HCT116 (cell line): ENCODE data around the gene ZBTB7C. TPM values are rescaled to one million over a fixed set of nuclear protein-coding genes. Genes with fewer than 3 reads are reported as not detected.

Experiments
- ATAC-seq: fragments of 200-7000 bp; cut with Tn5 transposase; 2 replicates; pipeline ENCODE4 v1.9.1; 2020; ENCODE audit warnings: mild to moderate bottlenecking, moderate library complexity
- BruUV-seq: library from RNA; stranded (reverse); fragments of 400-500 nt; replicated peaks from 2 replicates; lab custom pipeline; 2021; lab: Mats Ljungman, UMichigan
- CTCF ChIA-PET: fragments of 300-600 bp; sonication (Branson Sonifier 250); formaldehyde crosslinking; loops from one replicate; lab custom pipeline; 2021; ENCODE audit warnings: antibody characterized with exemption; lab: Charles Lee
- POLR2A ChIA-PET: fragments of 300-600, 350-600 bp; sonication (Branson Sonifier 250); formaldehyde crosslinking; loops from one replicate; lab custom pipeline; 2021; ENCODE audit warnings: antibody characterized with exemption; lab: Charles Lee
- RAD21 ChIA-PET, 2 experiments: fragments of 300-600 bp; sonication (Branson Sonifier 250); formaldehyde crosslinking; loops; one replicate each; lab custom pipeline; 2023; ENCODE audit warnings: low total read pairs in 2 of 2; ENCODE audit not compliant: uncharacterized antibody in 2 of 2, unreplicated experiment in 2 of 2, low non-redundant PET in 1 of 2; lab: Charles Lee
- DNase-seq: peaks from one replicate; pipeline ENCODE4 v3.0.0-alpha.2; 2010; ENCODE audit warnings: low read depth, low spot score
- H2AFZ ChIP-seq: fragments of 200-600 bp; shearing (Covaris generic), sonication (generic); 2 replicates; pipeline ENCODE4 v1.6.1; 2017; ENCODE audit warnings: low read depth, mixed run types, mixed read lengths, antibody characterized with exemption, low read length; ENCODE audit not compliant: poor library complexity, severe bottlenecking
- H3K27ac ChIP-seq: 2 replicates; pipeline ENCODE4 v1.5.1; 2012; ENCODE audit warnings: low read depth, low read length
- H3K27me3 ChIP-seq: fragments of 200-600 bp; sonication (generic); 2 replicates; pipeline ENCODE4 v1.6.1; 2016; ENCODE audit warnings: mixed run types, low read length, mixed read lengths; ENCODE audit not compliant: insufficient read depth
- H3K36me3 ChIP-seq, 2 experiments: fragments of 200-500 bp in 1 of 2; fragments of 200-600 bp in 1 of 2; sonication (Bioruptor generic) in 1 of 2; sonication (generic) in 1 of 2; 2 replicates each; pipeline versions ENCODE4 v1.5.1 to v1.6.1; 2014 to 2016; ENCODE audit warnings: low read length in 2 of 2, inconsistent platforms in 1 of 2, mixed read lengths in 1 of 2, mixed run types in 1 of 2; ENCODE audit not compliant: insufficient read depth in 2 of 2, control insufficient read depth in 1 of 2
- H3K4me1 ChIP-seq, 2 experiments: fragments of 200-600 bp in 1 of 2; sonication (generic) in 1 of 2; 2 replicates each; pipeline versions ENCODE4 v1.5.1 to v1.6.1; 2012 to 2017; ENCODE audit warnings: low read length in 2 of 2, inconsistent platforms in 1 of 2, mild to moderate bottlenecking in 1 of 2, mixed read lengths in 1 of 2, mixed run types in 1 of 2, moderate library complexity in 1 of 2; ENCODE audit not compliant: insufficient read depth in 2 of 2, control insufficient read depth in 1 of 2
- H3K4me2 ChIP-seq: fragments of 200-600 bp; sonication (generic); 2 replicates; pipeline ENCODE4 v1.6.1; 2017; ENCODE audit warnings: mixed run types, low read length, mixed read lengths
- H3K4me3 ChIP-seq, 2 experiments: fragments of 200-600 bp in 1 of 2; sonication (generic) in 1 of 2; replicated peaks in 1 of 2; 2 replicates each; pipeline ENCODE4 v1.5.1; 2011 to 2016; ENCODE audit warnings: low read length in 2 of 2, control low read depth in 1 of 2, low read depth in 1 of 2, mild to moderate bottlenecking in 1 of 2, mixed read lengths in 1 of 2, mixed run types in 1 of 2
- H3K79me2 ChIP-seq: fragments of 200-600 bp; sonication (generic); 2 replicates; pipeline ENCODE4 v1.6.1; 2017; ENCODE audit warnings: mild to moderate bottlenecking, mixed run types, low read length, moderate library complexity, mixed read lengths; ENCODE audit not compliant: insufficient read depth
- H3K9ac ChIP-seq: fragments of 200-600 bp; sonication (generic); 2 replicates; pipeline ENCODE4 v1.6.1; 2016; ENCODE audit warnings: low read length, mixed read lengths
- H3K9me2 ChIP-seq: fragments of 200-600 bp; sonication (generic), shearing (Covaris generic); 2 replicates; pipeline ENCODE4 v1.6.1; 2017; ENCODE audit warnings: mixed run types, mild to moderate bottlenecking, moderate library complexity; ENCODE audit not compliant: insufficient read depth
- H3K9me3 ChIP-seq, 2 experiments: fragments of 200-500 bp in 1 of 2; fragments of 200-600 bp in 1 of 2; sonication (Bioruptor generic) in 1 of 2; sonication (generic) in 1 of 2; 2 replicates each; pipeline ENCODE4 v1.6.1; 2014 to 2017; ENCODE audit warnings: low read length in 2 of 2, mixed read lengths in 2 of 2, inconsistent platforms in 1 of 2, low read depth in 1 of 2, mild to moderate bottlenecking in 1 of 2, mixed run types in 1 of 2, moderate library complexity in 1 of 2; ENCODE audit not compliant: control insufficient read depth in 1 of 2, insufficient read depth in 1 of 2
- H4K20me1 ChIP-seq: fragments of 200-600 bp; sonication (generic), shearing (Covaris generic); 2 replicates; pipeline ENCODE4 v1.6.1; 2017; ENCODE audit warnings: mixed run types, mild to moderate bottlenecking, moderate library complexity; ENCODE audit not compliant: insufficient read depth
- ATF3 ChIP-seq: IDR thresholded peaks from 2 replicates; pipeline ENCODE4 v1.6.1; 2012
- CTCF ChIP-seq, 3 experiments: fragments of 200-600 bp in 1 of 3; sonication (generic) in 1 of 3; IDR thresholded peaks in 2 of 3; conservative IDR thresholded peaks in 1 of 3; 2 replicates each; pipeline ENCODE4 v1.5.1; 2012 to 2017; ENCODE audit warnings: low read depth in 2 of 3, low read length in 2 of 3, antibody characterized with exemption in 1 of 3, borderline replicate concordance in 1 of 3, control low read depth in 1 of 3, mild to moderate bottlenecking in 1 of 3, mixed read lengths in 1 of 3, mixed run types in 1 of 3, moderate library complexity in 1 of 3; ENCODE audit not compliant: insufficient read depth in 1 of 3
- EZH2 ChIP-seq: fragments of 200-600 bp; sonication (generic); IDR thresholded peaks from 2 replicates; pipeline ENCODE4 v1.6.1; 2017; ENCODE audit warnings: antibody characterized with exemption, mixed run types
- EZH2phosphoT487 ChIP-seq: fragments of 200-600 bp; IDR thresholded peaks from 2 replicates; pipeline ENCODE4 v1.6.1; 2018; ENCODE audit warnings: antibody characterized with exemption, borderline replicate concordance
- FOSL1 ChIP-seq: IDR thresholded peaks from 2 replicates; pipeline ENCODE4 v1.6.1; 2012; ENCODE audit warnings: low read depth
- POLR2AphosphoS5 ChIP-seq: IDR thresholded peaks from 2 replicates; pipeline ENCODE4 v1.6.1; 2011; ENCODE audit warnings: mild to moderate bottlenecking, low read depth, low read length, moderate library complexity
- RAD21 ChIP-seq: IDR thresholded peaks from 2 replicates; pipeline ENCODE4 v1.6.1; 2012; ENCODE audit warnings: low read depth, mild to moderate bottlenecking
- SIN3A ChIP-seq: IDR thresholded peaks from 2 replicates; pipeline ENCODE4 v1.6.1; 2012; ENCODE audit warnings: low read depth
- SP1 ChIP-seq: IDR thresholded peaks from 2 replicates; pipeline ENCODE4 v1.6.1; 2012; ENCODE audit warnings: low read depth
- SRF ChIP-seq: IDR thresholded peaks from 2 replicates; pipeline ENCODE4 v1.6.1; 2012; ENCODE audit warnings: low read depth
- TCF7L2 ChIP-seq: IDR thresholded peaks from 2 replicates; pipeline ENCODE4 v1.7.0; 2011; ENCODE audit warnings: borderline replicate concordance, inconsistent platforms; ENCODE audit not compliant: insufficient read depth, insufficient read length; ENCODE audit errors: extremely low read depth
- YY1 ChIP-seq: IDR thresholded peaks from 2 replicates; pipeline ENCODE4 v1.6.1; 2011; ENCODE audit warnings: low read length, low read depth, moderate library complexity, mild to moderate bottlenecking; ENCODE audit not compliant: insufficient replicate concordance; ENCODE audit errors: extremely low read depth
- ZBTB33 ChIP-seq: IDR thresholded peaks from 2 replicates; pipeline ENCODE4 v1.6.1; 2011; ENCODE audit warnings: mild to moderate bottlenecking, low read length, moderate library complexity; ENCODE audit not compliant: insufficient replicate concordance; ENCODE audit errors: extremely low read depth
- ZFX ChIP-seq: fragments of 450-650 bp; IDR thresholded peaks from 2 replicates; pipeline ENCODE4 v1.6.1; 2017
- ZNF274 ChIP-seq: fragments of 200-500 bp; sonication (Bioruptor generic); IDR thresholded peaks from 2 replicates; pipeline ENCODE4 v1.6.1; 2014; ENCODE audit warnings: mild to moderate bottlenecking, low read depth, low read length, inconsistent platforms
- intact Hi-C: fragments of 100-400 bp; cut with micrococcal nuclease; formaldehyde crosslinking; loops from 2 replicates; pipeline ENCODE4 v1.10.0; 2022
- total RNA-seq: library from RNA; stranded (reverse); gene quantifications from one replicate; pipeline ENCODE4 v1.2.1, GENCODE V29; 2021; ENCODE audit not compliant: unreplicated experiment

Gene ZBTB7C
- total RNA-seq, 1 experiment from 2014 or later: 0.37 TPM

GRCh38 chr18:48126240-48126639 lies 282.9 kb downstream of the ZBTB7C start:
- H3K9ac ChIP-seq: no peak overlapping the region
- ChIA-PET CTCF (no interaction called here), POLR2A (no interaction called here), RAD21 (no interaction called here)
- TF ChIP-seq SP1 (no peak), ZFX (no peak), TCF7L2 (no peak), ZNF274 (no peak), POLR2AphosphoS5 (no peak), EZH2 (no peak), ATF3 (no peak), CTCF (IDR thresholded peaks at IDR 0.05 in 2 of 3, conservative IDR thresholded peaks at IDR 0.05 in 1 of 3; ENCODE audit: borderline replicate concordance in 1 of 3, insufficient read depth in 1 of 3, low read depth in 2 of 3, low read length in 2 of 3) (no peak), ZBTB33 (no peak), SRF (no peak), RAD21 (no peak), YY1 (no peak), FOSL1 (no peak), EZH2phosphoT487 (no peak), SIN3A (no peak)
- peaks cover 4 to 7% of the 10 kb centered on the region in 2 experiments; a peak in 2 of 4 replicates for H3K4me1 ChIP-seq
- no peaks in the 10 kb centered on the region for H3K79me2 ChIP-seq
- BruUV-seq: no TSS peak
- intact Hi-C loops: no loop called here
- H2AFZ ChIP-seq: no peak overlapping the region
- H3K4me2 ChIP-seq: no peak overlapping the region
- ATAC-seq (no peak), DNase-seq (no peak)
- H3K27me3 ChIP-seq: peaks cover 4% of the 10 kb centered on the region; the same call in 1 of the 2 replicates
- H4K20me1 ChIP-seq: no peaks in the 10 kb centered on the region
- no peak overlapping the region for H3K4me3 ChIP-seq
- H3K36me3 ChIP-seq: no peaks in the 10 kb centered on the region
- no peaks in the 10 kb centered on the region for H3K9me2 ChIP-seq
- no peaks in the 10 kb centered on the region for H3K9me3 ChIP-seq
- H3K27ac ChIP-seq: no peak overlapping the region
